K562 (cell line): ENCODE measurements around the gene PRKACA. TPM values are rescaled to one million over a fixed set of nuclear protein-coding genes. Genes with fewer than 3 reads are reported as not detected.

Experiments
- ATAC-seq: fragments of 200-7000 bp; cut with Tn5 transposase; 3 replicates; pipeline ENCODE4 v1.9.1; 2020; ENCODE audit warnings: moderate library complexity
- BruUV-seq: library from RNA; stranded (reverse); fragments of 400-500 nt; replicated peaks from 2 replicates; lab custom pipeline; 2021; lab: Mats Ljungman, UMichigan
- CTCF ChIA-PET: fragments of 300-600 bp; formaldehyde crosslinking; extraction: SDS; loops from one replicate; lab custom pipeline; 2021; ENCODE audit warnings: low intra/inter-chr PET ratio; lab: Yijun Ruan, JAX
- POLR2A ChIA-PET: fragments of 300-600, 350-650 bp; sonication (Branson Sonifier 250); formaldehyde crosslinking; extraction: SDS; loops from one replicate; lab custom pipeline; 2021; ENCODE audit warnings: antibody characterized with exemption, inconsistent platforms; lab: Yijun Ruan, JAX
- DNase-seq, 4 experiments: peaks; one replicate each; pipeline versions ENCODE4 v3.0.0 to v3.0.0-alpha.2; 2011 to 2018; ENCODE audit warnings: low spot score in 3 of 4, mixed read lengths in 3 of 4; ENCODE audit errors: extremely low read depth in 1 of 4
- FAIRE-seq: peaks from 2 replicates; lab custom pipeline; 2011; peaks lifted over from hg19 to GRCh38; lab: Jason Lieb, UNC
- H2AFZ ChIP-seq: 2 replicates; pipeline ENCODE4 v1.6.0; 2011; ENCODE audit warnings: low read depth, low read length, control low read depth, inconsistent platforms
- H3K27ac ChIP-seq: fragments of 200-600 bp; 3 replicates; pipeline ENCODE4 v1.8.0; 2011; ENCODE audit warnings: low read depth, mild to moderate bottlenecking, control low read depth, inconsistent platforms, low read length, moderate library complexity, mixed read lengths; ENCODE audit errors: extremely low read depth
- H3K27me3 ChIP-seq, 2 experiments: fragments of 300-600 bp in 1 of 2; 2 replicates in 1 of 2; 3 replicates in 1 of 2; pipeline versions ENCODE4 v1.6.0 to v1.8.0; 2011; ENCODE audit warnings: inconsistent platforms in 2 of 2, low read length in 2 of 2, mild to moderate bottlenecking in 1 of 2, mixed read lengths in 1 of 2, moderate library complexity in 1 of 2; ENCODE audit not compliant: control insufficient read depth in 2 of 2, insufficient read depth in 2 of 2
- H3K36me3 ChIP-seq: fragments of 300-600 bp; 3 replicates; pipeline ENCODE4 v1.8.0; 2011; ENCODE audit warnings: mild to moderate bottlenecking, low read length, inconsistent platforms; ENCODE audit not compliant: control insufficient read depth, insufficient read depth
- H3K4me1 ChIP-seq, 2 experiments: fragments of 200-600 bp in 1 of 2; replicated peaks in 1 of 2; 2 replicates in 1 of 2; 3 replicates in 1 of 2; pipeline versions ENCODE4 v1.5.1 to v1.8.0; 2011; ENCODE audit warnings: inconsistent platforms in 2 of 2, low read length in 2 of 2, mild to moderate bottlenecking in 1 of 2, mixed read lengths in 1 of 2, moderate library complexity in 1 of 2; ENCODE audit not compliant: control insufficient read depth in 2 of 2, insufficient read depth in 2 of 2
- H3K4me2 ChIP-seq: 2 replicates; pipeline ENCODE4 v1.6.1; 2011; ENCODE audit warnings: low read length, control low read depth, inconsistent platforms, mixed read lengths; ENCODE audit not compliant: insufficient read depth
- H3K4me3 ChIP-seq: fragments of 200-600 bp; sonication (generic), shearing (Covaris generic); 2 replicates; pipeline ENCODE4 v1.5.1; 2016; ENCODE audit warnings: control low read depth, inconsistent platforms
- H3K79me2 ChIP-seq: fragments of 200-600 bp; 3 replicates; pipeline ENCODE4 v1.8.0; 2011; ENCODE audit warnings: low read length, inconsistent platforms; ENCODE audit not compliant: control insufficient read depth, insufficient read depth
- H3K9ac ChIP-seq, 2 experiments: 2 replicates each; pipeline versions ENCODE4 v1.6.0 to v1.6.1; 2011; ENCODE audit warnings: low read depth in 2 of 2, low read length in 2 of 2, control low read depth in 1 of 2, inconsistent platforms in 1 of 2, mild to moderate bottlenecking in 1 of 2, mixed read lengths in 1 of 2; ENCODE audit not compliant: insufficient read depth in 1 of 2
- H3K9me1 ChIP-seq: one replicate; pipeline ENCODE4 v1.6.0; 2011; ENCODE audit warnings: inconsistent platforms, mild to moderate bottlenecking, low read length, moderate library complexity; ENCODE audit not compliant: control insufficient read depth, insufficient read depth
- H3K9me3 ChIP-seq: replicated peaks from 2 replicates; pipeline ENCODE4 v1.5.1; 2011; ENCODE audit warnings: low read depth, low read length, inconsistent platforms; ENCODE audit not compliant: control insufficient read depth, insufficient read depth
- H4K20me1 ChIP-seq: replicated peaks from 2 replicates; pipeline ENCODE4 v1.6.1; 2011; ENCODE audit warnings: low read length, inconsistent platforms, mixed read lengths; ENCODE audit not compliant: control insufficient read depth, insufficient read depth
- ARID3B ChIP-seq: fragments of 250-450 bp; sonication (Bioruptor Pico); IDR thresholded peaks from 2 replicates; pipeline ENCODE4 v1.4.0; 2020; ENCODE audit warnings: borderline replicate concordance
- FOXP1 ChIP-seq: sonication (generic); formaldehyde crosslinking; IDR thresholded peaks from 2 replicates; pipeline ENCODE4 v1.8.0; 2022; ENCODE audit warnings: mild to moderate bottlenecking, missing genetic modification reagents
- GTF2A2 ChIP-seq: IDR thresholded peaks from 2 replicates; pipeline ENCODE4 v1.6.1; 2016; ENCODE audit warnings: mild to moderate bottlenecking, missing genetic modification characterization, missing compliant biosample characterization
- MAZ ChIP-seq, 2 experiments: fragments of 450-650 bp in 1 of 2; sonication (generic) in 1 of 2; formaldehyde crosslinking; IDR thresholded peaks in 1 of 2; conservative IDR thresholded peaks in 1 of 2; 2 replicates each; pipeline versions ENCODE4 v1.4.0 to v1.5.0; 2020; ENCODE audit warnings: mild to moderate bottlenecking in 1 of 2, missing genetic modification reagents in 1 of 2
- MCM5 ChIP-seq: fragments of 450-650 bp; IDR thresholded peaks from 2 replicates; pipeline ENCODE4 v1.6.1; 2016; ENCODE audit warnings: low read depth
- MEF2D ChIP-seq: conservative IDR thresholded peaks from 2 replicates; pipeline ENCODE4 v1.6.1; 2016; ENCODE audit warnings: low read depth, missing genetic modification characterization, missing compliant biosample characterization
- PRMT5 ChIP-seq: sonication (generic); formaldehyde crosslinking; IDR thresholded peaks from 2 replicates; pipeline ENCODE4 v1.5.0; 2020; ENCODE audit warnings: missing genetic modification reagents
- PYGO2 ChIP-seq: fragments of 450-650 bp; IDR thresholded peaks from 2 replicates; pipeline ENCODE4 v1.6.1; 2016; ENCODE audit warnings: mild to moderate bottlenecking, missing genetic modification characterization, moderate library complexity, missing compliant biosample characterization
- RBM25 ChIP-seq: fragments of 200-400 bp; formaldehyde crosslinking; IDR thresholded peaks from 2 replicates; pipeline ENCODE4 v1.6.1; 2018; ENCODE audit warnings: low read length, low read depth, moderate library complexity; ENCODE audit not compliant: severe bottlenecking
- RFX1 ChIP-seq: fragments of 450-650 bp; IDR thresholded peaks from 2 replicates; pipeline ENCODE4 v1.6.1; 2016; ENCODE audit warnings: mild to moderate bottlenecking, moderate library complexity
- SNIP1 ChIP-seq: fragments of 450-650 bp; IDR thresholded peaks from 2 replicates; pipeline ENCODE4 v1.7.1; 2017; ENCODE audit warnings: low read depth, mild to moderate bottlenecking
- ZBTB12 ChIP-seq: fragments of 250-450 bp; sonication (Bioruptor Pico); IDR thresholded peaks from 2 replicates; pipeline ENCODE4 v1.4.0; 2020
- ZBTB26 ChIP-seq: fragments of 450-650 bp; formaldehyde crosslinking; IDR thresholded peaks from 2 replicates; pipeline ENCODE4 v1.4.0; 2022; ENCODE audit warnings: missing genetic modification characterization
- ZBTB49 ChIP-seq: sonication (generic); formaldehyde crosslinking; IDR thresholded peaks from 2 replicates; pipeline ENCODE4 v1.8.0; 2022; ENCODE audit warnings: missing genetic modification reagents, mild to moderate bottlenecking, borderline replicate concordance
- ZNF121 ChIP-seq: sonication (generic); formaldehyde crosslinking; conservative IDR thresholded peaks from 2 replicates; pipeline ENCODE4 v1.8.0; 2022; ENCODE audit warnings: missing genetic modification reagents
- WGBS: fragments of 100-300 bp; shearing (Covaris generic); methylation state at CpG from one replicate; pipeline ENCODE4 v1.1.6; 2016; ENCODE audit warnings: low coverage, mixed read lengths; ENCODE audit not compliant: insufficient coverage; ENCODE audit errors: missing lambda C conversion rate; 5-methylcytosine and 5-hydroxymethylcytosine counted together
- in situ Hi-C: fragments of 300-500 bp; cut with MboI; formaldehyde crosslinking; loops from 4 replicates; pipeline ENCODE4 v1.15.0; 2018; ENCODE audit warnings: inconsistent platforms, mixed read lengths
- intact Hi-C: fragments of 100-400 bp; cut with micrococcal nuclease; formaldehyde crosslinking; loops from 2 replicates; pipeline ENCODE4 v1.14.2; 2022
- polyA plus RNA-seq, 8 experiments: library from polyadenylated mRNA; depleted of rRNA in 4 of 8; stranded (reverse) in 5 of 8; unstranded in 3 of 8; fragments of >200 nt; fragmentation: Nextera tagmentation in 2 of 8; fragmentation: Illumina TruSeq in 1 of 8; extraction: Ambion mirVana in 2 of 8; extraction: Trizol in 1 of 8; gene quantifications; 2 replicates each; pipeline versions ENCODE4 v1.2.1 to v1.2.3, GENCODE V29; 2011 to 2014; ENCODE audit warnings: inconsistent platforms in 1 of 8, missing spikeins in 1 of 8
- total RNA-seq, 7 experiments: library from RNA; depleted of rRNA in 6 of 7; stranded (reverse); fragments of >200 nt in 6 of 7; fragmentation: Illumina TruSeq in 2 of 7; extraction: Trizol in 2 of 7; gene quantifications; 2 replicates each; pipeline versions ENCODE4 v1.2.1 to v1.2.3, GENCODE V29; 2011 to 2021; ENCODE audit warnings: low replicate concordance in 1 of 7

PRKACA gene
- total and polyA plus RNA-seq, 9 of the 15 experiments (the other 6 are each of a cell fraction or from before 2014, with no cell fraction given), result 1.2 to 63.1 (median 13.0) TPM

- POLR2A ChIA-PET, result no interaction called here
- Histone ChIP-seq H4K20me1 (no peaks in the 10 kb centered on the region), H2AFZ (no peak overlapping the region), H3K36me3 (no peaks in the 10 kb centered on the region; the same call in 2 of the 3 replicates), H3K27ac (no peak overlapping the region), H3K9me3 (no peaks in the 10 kb centered on the region), H3K4me2 (no peak overlapping the region), H3K9me1 (peaks cover 4% of the 10 kb centered on the region), H3K9ac (0 out of 4 replicates have a peak overlapping the region, but pooled peaks of 1 of the 2 experiments have one; percentile 56), H3K4me3 (no peak overlapping the region), H3K27me3 (no peaks in the 10 kb centered on the region), H3K79me2 (peaks cover 16% of the 10 kb centered on the region), H3K4me1 (peaks cover 30 to 42% of the 10 kb centered on the region in 2 experiments; a peak in 4 of 5 replicates)
- DNase-seq (no peak), ATAC-seq (no peak), FAIRE-seq (no peak)
- in situ Hi-C loops (no loop called here), intact Hi-C loops (no loop called here)
- TF ChIP-seq MCM5 (no peak), ZBTB49 (CRISPR knock-in tag) (no peak), MEF2D (no peak), PYGO2 (tag) (no peak), ZBTB26 (CRISPR knock-in tag) (no peak), ZNF121 (CRISPR knock-in tag) (peak; percentile 38), MAZ (CRISPR knock-in tag; conservative IDR thresholded peaks at IDR 0.05 in 1 of 2, IDR thresholded peaks at IDR 0.05 in 1 of 2) (no peak), FOXP1 (CRISPR knock-in tag) (no peak), ZBTB12 (CRISPR knock-in tag) (no peak), ARID3B (CRISPR knock-in tag) (no peak), GTF2A2 (tag) (no peak), SNIP1 (no peak), RFX1 (no peak), PRMT5 (CRISPR knock-in tag) (no peak), RBM25 (peak; percentile 27)
- CTCF ChIA-PET, result no interaction called here
- BruUV-seq, result no TSS peak
- WGBS, result 88% methylated on average over 1 of the region's 1 CpG
Measured at GRCh38 chr19:14111486-14111885, 6.1 kb downstream of the PRKACA start.
